GM21528 (cell line): ENCODE data around the gene TNS4.
"Not testable (repeated sequence)": the region's sequence is repeated elsewhere in the genome, so short reads cannot be mapped to it uniquely, and the experiment has no call there.

Source experiments
- ATAC-seq: cut with Tn5 transposase; IDR thresholded peaks from one replicate; pipeline ENCODE4 v1.9.1; 2021; ENCODE audit warnings: mild to moderate bottlenecking, moderate library complexity; ENCODE audit not compliant: unreplicated experiment, low FRiP score

The TNS4 gene

GRCh38 chr17:40501499-40501911, at the start of gene TNS4:
TSS of gene TNS4 (minus strand) at chr17:40501623. CDS start at chr17:40496425, 5,198 bp downstream.
- ATAC-seq = no peak

- ATAC-seq = no peak
Observed at GRCh38 chr17:40550608-40551007, 49.2 kb upstream of the TNS4 start.

- no peak for ATAC-seq
Observed at GRCh38 chr17:40548982-40549685, 47.7 kb upstream of the TNS4 start.

- no peak for ATAC-seq
Observed at GRCh38 chr17:40548491-40548981, 47.1 kb upstream of the TNS4 start.

GRCh38 chr17:40547785-40548478, 46.5 kb upstream of the TNS4 start:
- no peak for ATAC-seq

GRCh38 chr17:40547079-40547784, 45.8 kb upstream of the TNS4 start:
- no peak for ATAC-seq

GRCh38 chr17:40546497-40546896, 45.1 kb upstream of the TNS4 start:
- not testable (repeated sequence) for ATAC-seq

GRCh38 chr17:40545660-40546059, 44.2 kb upstream of the TNS4 start:
- ATAC-seq = no peak

GRCh38 chr17:40542558-40543411, 41.4 kb upstream of the TNS4 start:
- ATAC-seq = peak; percentile 41

GRCh38 chr17:40541873-40542557, 40.6 kb upstream of the TNS4 start:
- ATAC-seq = no peak

GRCh38 chr17:40541060-40541872, 39.8 kb upstream of the TNS4 start:
- ATAC-seq = no peak

GRCh38 chr17:40540448-40540847, 39.0 kb upstream of the TNS4 start:
- no peak for ATAC-seq

GRCh38 chr17:40539711-40540411, 38.4 kb upstream of the TNS4 start:
- no peak for ATAC-seq

- ATAC-seq = no peak
Observed at GRCh38 chr17:40538936-40539705, 37.7 kb upstream of the TNS4 start.

GRCh38 chr17:40538019-40538935, 36.9 kb upstream of the TNS4 start:
- no peak for ATAC-seq

GRCh38 chr17:40536295-40537171, 35.1 kb upstream of the TNS4 start:
- ATAC-seq = no peak
